ENCODE data around the gene RBM26.

GRCh38 chr13:79406597-79406908 is 498 bp upstream of the RBM26 start:
- TF ChIP-seq CTCF (IDR thresholded peaks at IDR 0.05) (no peak), POLR2AphosphoS5 (IDR thresholded peaks at IDR 0.05) (no peak), POLR2A (IDR thresholded peaks at IDR 0.05; ENCODE audit: low read depth) (no peak)
